ENCODE measurements around the gene RAD51B.
"Not testable (repeated sequence)": the region's sequence is repeated elsewhere in the genome, so short reads cannot be mapped to it uniquely, and the experiment has no call there.

RAD51B gene

GRCh38 chr14:68248481-68249255, 429.1 kb downstream of the RAD51B start:
- no peak for DNase-seq (ENCODE audit: low read depth in 2 of 2)

GRCh38 chr14:68249661-68250451, 430.3 kb downstream of the RAD51B start:
- no peak for DNase-seq (ENCODE audit: low read depth in 2 of 2)

GRCh38 chr14:68250927-68251768, 431.6 kb downstream of the RAD51B start:
- DNase-seq (ENCODE audit: low read depth in 2 of 2) = no peak

- no peak for DNase-seq (ENCODE audit: low read depth in 2 of 2)
Measured at GRCh38 chr14:68251769-68252100, 432.2 kb downstream of the RAD51B start.

GRCh38 chr14:68253160-68253780, 433.7 kb downstream of the RAD51B start:
- no peak for DNase-seq (ENCODE audit: low read depth in 2 of 2)

GRCh38 chr14:68253878-68254528, 434.4 kb downstream of the RAD51B start:
- no peak for DNase-seq (ENCODE audit: low read depth in 2 of 2)

- DNase-seq (ENCODE audit: low read depth in 2 of 2) = no peak
Measured at GRCh38 chr14:68254669-68255527, 435.3 kb downstream of the RAD51B start.

- DNase-seq (ENCODE audit: low read depth in 2 of 2) = no peak
Measured at GRCh38 chr14:68255693-68256178, 436.2 kb downstream of the RAD51B start.

- no peak for DNase-seq (ENCODE audit: low read depth in 2 of 2)
Measured at GRCh38 chr14:68257969-68258368, 438.4 kb downstream of the RAD51B start.

- DNase-seq (ENCODE audit: low read depth in 2 of 2) = not testable (repeated sequence)
Measured at GRCh38 chr14:68258995-68259394, 439.4 kb downstream of the RAD51B start.

GRCh38 chr14:68260121-68260520, 440.5 kb downstream of the RAD51B start:
- DNase-seq (ENCODE audit: low read depth in 2 of 2) = no peak

- no peak for DNase-seq (ENCODE audit: low read depth in 2 of 2)
Measured at GRCh38 chr14:68261092-68261842, 441.7 kb downstream of the RAD51B start.

GRCh38 chr14:68262567-68262966, 443.0 kb downstream of the RAD51B start:
- no peak for DNase-seq (ENCODE audit: low read depth in 2 of 2)

- no peak for DNase-seq (ENCODE audit: low read depth in 2 of 2)
Measured at GRCh38 chr14:68263563-68264259, 444.1 kb downstream of the RAD51B start.

- no peak for DNase-seq (ENCODE audit: low read depth in 2 of 2)
Measured at GRCh38 chr14:68264260-68264569, 444.6 kb downstream of the RAD51B start.

GRCh38 chr14:68266998-68267397, 447.4 kb downstream of the RAD51B start:
- DNase-seq (ENCODE audit: low read depth in 2 of 2) = no peak

- no peak for DNase-seq (ENCODE audit: low read depth in 2 of 2)
Measured at GRCh38 chr14:68268197-68268596, 448.6 kb downstream of the RAD51B start.

- no peak for DNase-seq (ENCODE audit: low read depth in 2 of 2)
Measured at GRCh38 chr14:68268719-68269118, 449.1 kb downstream of the RAD51B start.

All from stimulated activated CD4-positive, alpha-beta T cell treated with anti-CD3 and anti-CD28 coated beads, Interleukin-12 subunit alpha, Interleukin-12 subunit beta, amount 100 ng/mL, for 24 hours (primary cell).